Stimulated activated CD8-positive, alpha-beta memory T cell treated with anti-CD3 and anti-CD28 coated beads, Interleukin-4, amount 100 ng/mL, for 48 hours (primary cell): ENCODE measurements around the gene ZNF274.
"Not testable (repeated sequence)": the region's sequence is repeated elsewhere in the genome, so short reads cannot be mapped to it uniquely, and the experiment has no call there.

Experiments used
- DNase-seq: peaks from one replicate; pipeline ENCODE4 v3.0.0-alpha.2; 2020

Gene ZNF274

GRCh38 chr19:58182989-58183816, at the start of gene ZNF274:
TSS of gene ZNF274 (plus strand) at chr19:58183061. CDS start at chr19:58183966, 905 bp downstream.
- peak; percentile 94 for DNase-seq

- no peak for DNase-seq
Measured at GRCh38 chr19:58134244-58134643, 48.6 kb upstream of the ZNF274 start.

GRCh38 chr19:58145849-58146248, 37.0 kb upstream of the ZNF274 start:
- no peak for DNase-seq

- DNase-seq, result not testable (repeated sequence)
Measured at GRCh38 chr19:58147475-58147874, 35.4 kb upstream of the ZNF274 start.

GRCh38 chr19:58150328-58150921, 32.4 kb upstream of the ZNF274 start, which contains the start of gene ZNF329:
TSS of gene ZNF329 (minus strand) at chr19:58150789. CDS start at chr19:58129503, 21,286 bp downstream.
- peak; percentile 98 for DNase-seq

GRCh38 chr19:58153386-58153785, 29.5 kb upstream of the ZNF274 start:
- no peak for DNase-seq

GRCh38 chr19:58154287-58154678, 28.6 kb upstream of the ZNF274 start:
- peak; percentile 26 for DNase-seq

- DNase-seq, result peak; percentile 100
Measured at GRCh38 chr19:58154679-58155648, 27.9 kb upstream of the ZNF274 start.

GRCh38 chr19:58157045-58157728, 25.7 kb upstream of the ZNF274 start:
- no peak for DNase-seq

GRCh38 chr19:58166268-58166667, 16.6 kb upstream of the ZNF274 start:
- no peak for DNase-seq

- no peak for DNase-seq
Measured at GRCh38 chr19:58166708-58167280, 16.1 kb upstream of the ZNF274 start.

GRCh38 chr19:58170860-58171259, 12.0 kb upstream of the ZNF274 start:
- DNase-seq, result no peak

- DNase-seq, result peak; percentile 74
Measured at GRCh38 chr19:58181902-58182576, 822 bp upstream of the ZNF274 start.

- no peak for DNase-seq
Measured at GRCh38 chr19:58182577-58182988, 278 bp upstream of the ZNF274 start.

GRCh38 chr19:58183817-58184215, 955 bp downstream of the ZNF274 start:
- DNase-seq, result no peak

GRCh38 chr19:58196901-58197616, 14.2 kb downstream of the ZNF274 start:
- DNase-seq, result no peak

GRCh38 chr19:58203814-58204475, 21.1 kb downstream of the ZNF274 start:
- DNase-seq, result no peak

- no peak for DNase-seq
Measured at GRCh38 chr19:58204566-58204965, 21.7 kb downstream of the ZNF274 start.

- no peak for DNase-seq
Measured at GRCh38 chr19:58209577-58209976, 26.7 kb downstream of the ZNF274 start.
